CD4-positive, alpha-beta memory T cell (primary cell): Measurements from ENCODE around the gene SLC1A2. TPM values are rescaled to one million over a fixed set of nuclear protein-coding genes. Genes with fewer than 3 reads are reported as not detected.

ENCODE experiments used
- CTCF ChIA-PET: fragments of 350-600 bp; sonication (Branson Sonifier 250); formaldehyde crosslinking; loops from one replicate; lab custom pipeline; 2021; ENCODE audit warnings: inconsistent platforms; ENCODE audit not compliant: partially characterized antibody; lab: Charles Lee
- POLR2A ChIA-PET: fragments of 350-600 bp; sonication (Branson Sonifier 250); formaldehyde crosslinking; loops from one replicate; lab custom pipeline; 2021; ENCODE audit not compliant: partially characterized antibody; lab: Charles Lee
- DNase-seq, 5 donors: peaks; one replicate each; pipeline versions ENCODE4 v3.0.0 to v3.0.0-alpha.2; 2020 to 2022; ENCODE audit warnings: mixed read lengths in 1 of 5
- H3K27ac ChIP-seq: one replicate; pipeline ENCODE4 v1.7.0; 2013; ENCODE audit warnings: low read depth, low read length
- H3K27me3 ChIP-seq: 2 replicates; pipeline ENCODE4 v1.7.0; 2013; ENCODE audit warnings: mild to moderate bottlenecking, low read length, moderate library complexity; ENCODE audit not compliant: insufficient read depth
- H3K36me3 ChIP-seq: 2 replicates; pipeline ENCODE4 v1.7.0; 2013; ENCODE audit warnings: mild to moderate bottlenecking, low read length, moderate library complexity; ENCODE audit not compliant: insufficient read depth
- H3K4me1 ChIP-seq: 2 replicates; pipeline ENCODE4 v1.7.0; 2013; ENCODE audit warnings: mild to moderate bottlenecking, low read length, moderate library complexity; ENCODE audit not compliant: insufficient read depth
- H3K4me3 ChIP-seq, 2 donors: one replicate each; pipeline ENCODE4 v1.7.0; 2013; ENCODE audit warnings: low read length in 2 of 2, mild to moderate bottlenecking in 1 of 2
- H3K9me3 ChIP-seq, 2 donors: one replicate each; pipeline ENCODE4 v1.7.0; 2013; ENCODE audit warnings: low read length in 2 of 2, control low read depth in 1 of 2; ENCODE audit not compliant: control insufficient read depth in 1 of 2
- H3K27ac Mint-ChIP-seq, 7 donors: one replicate each; pipeline ENCODE4 v1.8.0; 2020 to 2021; ENCODE audit warnings: mixed read lengths in 7 of 7, mild to moderate bottlenecking in 6 of 7, inconsistent platforms in 3 of 7, moderate library complexity in 3 of 7
- H3K27me3 Mint-ChIP-seq, 2 donors: one replicate each; pipeline ENCODE4 v1.8.0; 2020 to 2021; ENCODE audit warnings: mixed read lengths in 2 of 2
- H3K36me3 Mint-ChIP-seq, 2 donors: one replicate each; pipeline ENCODE4 v1.8.0; 2020 to 2021; ENCODE audit warnings: mixed read lengths in 2 of 2, inconsistent platforms in 1 of 2, mild to moderate bottlenecking in 1 of 2
- H3K4me1 Mint-ChIP-seq, 4 donors: one replicate each; pipeline ENCODE4 v1.8.0; 2020 to 2021; ENCODE audit warnings: mixed read lengths in 4 of 4, mild to moderate bottlenecking in 1 of 4
- H3K4me3 Mint-ChIP-seq, 8 donors: one replicate each; pipeline ENCODE4 v1.8.0; 2020 to 2021; ENCODE audit warnings: mixed read lengths in 8 of 8, mild to moderate bottlenecking in 7 of 8, moderate library complexity in 6 of 8, inconsistent platforms in 3 of 8
- H3K9me3 Mint-ChIP-seq, 8 donors: one replicate each; pipeline ENCODE4 v1.8.0; 2020 to 2021; ENCODE audit warnings: mixed read lengths in 8 of 8, mild to moderate bottlenecking in 5 of 8, inconsistent platforms in 3 of 8, moderate library complexity in 1 of 8
- intact Hi-C: fragments of 100-400 bp; cut with micrococcal nuclease; formaldehyde crosslinking; loops from one replicate; pipeline ENCODE4 v1.15.1; 2023
- polyA plus RNA-seq, 2 donors: library from polyadenylated mRNA; unstranded; fragments of 300-500 nt; fragmentation: Illumina TruSeq; gene quantifications; one replicate each; pipeline ENCODE4 v1.2.3, GENCODE V29; 2021
- total RNA-seq, 2 experiments: library from RNA; stranded (reverse); gene quantifications; one replicate each; pipeline ENCODE4 v1.2.3, GENCODE V29; 2021

The SLC1A2 gene
- total and polyA plus RNA-seq, 4 experiments from 2014 or later: 0.08 to 0.25 (median 0.11) TPM

DNA sequence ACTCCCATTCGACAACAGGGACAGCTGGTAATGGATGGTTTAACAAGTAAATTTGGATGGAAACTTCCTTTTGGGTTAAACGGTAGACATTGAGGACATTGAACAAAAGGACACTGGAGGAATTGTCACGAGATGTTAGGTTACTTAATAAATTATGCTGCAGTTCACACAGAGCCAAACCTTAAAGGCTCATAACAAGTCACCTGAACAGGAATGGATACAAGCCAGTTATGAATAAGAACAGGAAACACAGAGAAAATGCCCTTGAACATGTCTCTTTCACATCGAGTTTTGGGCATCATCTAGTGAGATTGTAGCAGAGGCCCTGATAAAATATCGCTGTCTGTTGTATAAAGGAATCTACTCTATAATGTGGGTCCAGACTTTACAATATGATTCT lies 214.7 kb downstream of the SLC1A2 start:
- ChIA-PET POLR2A (interaction anchor here (1.3 kb wide), 1 partner anchor 12 kb away, joined by 3 read pairs; no protein-coding TSS in a partner anchor), CTCF (interaction anchor here (0.8 to 1.4 kb wide), 2 partner anchors 50 to 282 kb away, joined by 3 to 6 read pairs; no protein-coding TSS in a partner anchor)
- Mint-ChIP-seq H3K4me1 (peaks cover 40 to 82% (median 60%) of the 10 kb centered on the region in 4 donors), H3K27ac (peak overlapping the region in 5 of 7 donors; percentile 29 to 77 (median 73)), H3K27me3 (no peaks in the 10 kb centered on the region), H3K4me3 (no peak overlapping the region), H3K36me3 (peaks cover 90 to 97% of the 10 kb centered on the region in 2 donors), H3K9me3 (peaks cover 0 to 5% (median under 1%) of the 10 kb centered on the region in 8 donors)
- DNase-seq: no peak
- Histone ChIP-seq H3K36me3 (peaks cover 80% of the 10 kb centered on the region), H3K9me3 (no peaks in the 10 kb centered on the region), H3K4me1 (peaks cover 30% of the 10 kb centered on the region), H3K4me3 (no peak overlapping the region), H3K27ac (no peak overlapping the region), H3K27me3 (no peaks in the 10 kb centered on the region)
- intact Hi-C loops: no loop called here

Other genes starting within 250 kb of the SLC1A2 start
- not detected for gene PAMR1, start 106.1 kb upstream of the SLC1A2 start, total RNA-seq
- gene PAMR1, start 106.1 kb upstream of the SLC1A2 start, polyA plus RNA-seq: not detected
- gene FJX1, start 198.9 kb upstream of the SLC1A2 start, total RNA-seq: not detected
- gene FJX1, start 198.9 kb upstream of the SLC1A2 start, polyA plus RNA-seq: under 1 TPM in 1 of 2 donors, not detected in 1; 0.10 TPM
- 10 to 100 TPM; 49.8 to 53.1 TPM for gene TRIM44, start 243.2 kb upstream of the SLC1A2 start, total RNA-seq
- 10 to 100 TPM; 34.7 to 47.6 TPM for gene TRIM44, start 243.2 kb upstream of the SLC1A2 start, polyA plus RNA-seq